ENCODE measurements around the gene DONSON.

DONSON gene

GRCh38 chr21:33541105-33541711, 47.3 kb downstream of the DONSON start:
- DNase-seq = no peak

GRCh38 chr21:33540711-33541104, 47.8 kb downstream of the DONSON start:
- no peak for DNase-seq

DNA sequence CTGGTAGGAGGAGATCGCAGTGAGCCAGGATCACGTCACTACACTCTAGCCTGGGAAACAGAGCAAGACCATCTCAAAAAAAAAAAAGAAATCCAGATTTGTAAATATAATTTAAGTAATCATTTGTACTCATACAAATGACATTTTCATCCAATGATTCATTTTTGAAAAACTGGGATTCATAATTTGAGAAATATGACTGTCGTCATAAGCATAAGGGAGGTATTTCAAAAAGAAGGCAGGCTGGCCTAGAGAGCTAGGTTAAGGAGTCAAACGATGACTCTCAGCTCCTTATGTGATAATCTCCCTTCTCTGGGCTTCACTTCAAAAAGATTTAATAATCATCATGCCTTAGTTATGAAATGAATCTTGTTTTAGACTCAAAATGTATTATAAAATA, 48.9 kb downstream of the DONSON start:
- DNase-seq = no peak

DNA sequence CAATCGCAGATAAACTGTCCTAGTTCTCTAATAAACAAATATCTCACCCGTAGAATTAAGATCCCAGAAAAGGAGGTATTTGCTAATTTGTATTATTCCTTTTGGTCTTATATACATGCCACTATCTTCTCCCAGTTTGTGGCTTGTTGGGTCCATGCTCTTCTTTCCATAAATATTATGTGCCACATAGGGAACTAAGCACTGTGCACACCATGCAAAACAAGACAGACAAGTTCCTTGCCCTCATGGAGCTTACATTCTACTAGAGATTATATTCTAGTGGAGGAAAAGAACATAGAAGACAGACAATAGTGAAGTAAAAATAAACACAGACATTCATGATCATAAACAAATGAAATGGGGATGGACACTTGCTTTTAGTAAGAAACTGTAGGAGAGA, 51.3 kb downstream of the DONSON start:
- no peak for DNase-seq

GRCh38 chr21:33531007-33531406, 57.5 kb downstream of the DONSON start:
- DNase-seq = no peak
